Neural progenitor cell (in vitro differentiated cells): Measurements from ENCODE around the gene BTBD9. TPM values are rescaled to one million over a fixed set of nuclear protein-coding genes. Genes with fewer than 3 reads are reported as not detected.

ENCODE experiments used
- DNase-seq: peaks from one replicate; pipeline ENCODE4 v3.0.0-alpha.2; 2016; ENCODE audit warnings: low spot score
- H2AFZ ChIP-seq: fragments of 200-600 bp; sonication (generic); replicated peaks from 2 replicates; pipeline ENCODE4 v1.6.1; 2016; ENCODE audit warnings: antibody characterized with exemption
- H3F3A ChIP-seq: fragments of 200-600 bp; sonication (generic); 2 replicates; pipeline ENCODE4 v1.6.1; 2016; ENCODE audit warnings: antibody characterized with exemption, low read depth
- H3K27ac ChIP-seq: fragments of 200-600 bp; sonication (generic); 2 replicates; pipeline ENCODE4 v1.5.1; 2016; ENCODE audit warnings: mild to moderate bottlenecking
- H3K27me3 ChIP-seq: fragments of 200-600 bp; sonication (generic); 2 replicates; pipeline ENCODE4 v1.6.1; 2016; ENCODE audit warnings: mild to moderate bottlenecking, moderate library complexity
- H3K36me3 ChIP-seq: fragments of 200-600 bp; sonication (generic); 2 replicates; pipeline ENCODE4 v1.5.1; 2016
- H3K4me1 ChIP-seq: fragments of 200-600 bp; sonication (generic); 2 replicates; pipeline ENCODE4 v1.6.1; 2016; ENCODE audit warnings: mixed run types
- H3K4me2 ChIP-seq: fragments of 200-600 bp; sonication (generic); 2 replicates; pipeline ENCODE4 v1.6.1; 2016
- H3K4me3 ChIP-seq: fragments of 200-600 bp; sonication (generic); 2 replicates; pipeline ENCODE4 v1.5.1; 2016
- H3K79me2 ChIP-seq: fragments of 200-600 bp; sonication (generic); 2 replicates; pipeline ENCODE4 v1.6.1; 2016; ENCODE audit warnings: low read depth
- H3K9ac ChIP-seq: fragments of 200-600 bp; sonication (generic); 2 replicates; pipeline ENCODE4 v1.6.1; 2016
- H3K9me3 ChIP-seq: fragments of 200-600 bp; sonication (generic); 2 replicates; pipeline ENCODE4 v1.5.1; 2016; ENCODE audit warnings: low read depth
- H4K20me1 ChIP-seq: fragments of 200-600 bp; sonication (generic); 2 replicates; pipeline ENCODE4 v1.6.1; 2016; ENCODE audit warnings: low read depth
- H3K27ac Mint-ChIP-seq: 3 replicates; pipeline ENCODE4 v1.8.0; 2021; ENCODE audit warnings: mixed read lengths
- H3K27me3 Mint-ChIP-seq: 2 replicates; pipeline ENCODE4 v1.8.0; 2022; ENCODE audit warnings: low read depth, mild to moderate bottlenecking, inconsistent platforms, moderate library complexity, mixed read lengths; ENCODE audit not compliant: insufficient read depth
- H3K36me3 Mint-ChIP-seq: 3 replicates; pipeline ENCODE4 v1.8.0; 2021; ENCODE audit warnings: mixed read lengths
- H3K4me1 Mint-ChIP-seq: 3 replicates; pipeline ENCODE4 v1.8.0; 2021; ENCODE audit warnings: mixed read lengths
- H3K4me3 Mint-ChIP-seq: 3 replicates; pipeline ENCODE4 v1.8.0; 2021; ENCODE audit warnings: mild to moderate bottlenecking, moderate library complexity, mixed read lengths
- H3K9me3 Mint-ChIP-seq: 3 replicates; pipeline ENCODE4 v1.8.0; 2020; ENCODE audit warnings: mixed read lengths
- CTCF ChIP-seq: fragments of 200-600 bp; sonication (generic); IDR thresholded peaks from 2 replicates; pipeline ENCODE4 v1.5.1; 2017; ENCODE audit warnings: antibody characterized with exemption, mild to moderate bottlenecking
- EZH2 ChIP-seq: fragments of 200-600 bp; sonication (generic); IDR thresholded peaks from 2 replicates; pipeline ENCODE4 v1.6.1; 2017; ENCODE audit warnings: antibody characterized with exemption, mild to moderate bottlenecking, moderate library complexity
- EZH2phosphoT487 ChIP-seq: fragments of 200-600 bp; sonication (generic); IDR thresholded peaks from 2 replicates; pipeline ENCODE4 v1.6.1; 2017; ENCODE audit warnings: antibody characterized with exemption
- total RNA-seq: library from RNA; depleted of rRNA; stranded (reverse); fragments of >200 nt; gene quantifications from 2 replicates; pipeline ENCODE4 v1.2.3, GENCODE V29; 2015; ENCODE audit warnings: low replicate concordance

Gene BTBD9
- total RNA-seq, 1 donor from 2014 or later = 16.9 TPM

GRCh38 chr6:38248500-38249234 lies 391.1 kb downstream of the BTBD9 start:
- H2AFZ ChIP-seq = no peak overlapping the region
- no peaks in the 10 kb centered on the region for H4K20me1 ChIP-seq
- no peak overlapping the region for H3K9ac ChIP-seq
- no peaks in the 10 kb centered on the region for H3K27me3 Mint-ChIP-seq
- no peak overlapping the region for H3K4me3 Mint-ChIP-seq
- no peak for DNase-seq
- H3K4me3 ChIP-seq = no peak overlapping the region
- H3K27me3 ChIP-seq = no peaks in the 10 kb centered on the region
- H3F3A ChIP-seq = peaks cover 5% of the 10 kb centered on the region
- no peaks in the 10 kb centered on the region for H3K36me3 ChIP-seq
- no peaks in the 10 kb centered on the region for H3K79me2 ChIP-seq
- no peaks in the 10 kb centered on the region for H3K9me3 ChIP-seq
- H3K27ac Mint-ChIP-seq = no peak overlapping the region
- H3K4me1 ChIP-seq = no peaks in the 10 kb centered on the region
- peaks cover 6% of the 10 kb centered on the region for H3K4me1 Mint-ChIP-seq
- peaks cover 1% of the 10 kb centered on the region for H3K36me3 Mint-ChIP-seq
- H3K27ac ChIP-seq = no peak overlapping the region
- TF ChIP-seq CTCF = no peak
- no peak for TF ChIP-seq EZH2
- no peak for TF ChIP-seq EZH2phosphoT487
- H3K4me2 ChIP-seq = no peak overlapping the region
- no peaks in the 10 kb centered on the region for H3K9me3 Mint-ChIP-seq

GRCh38 chr6:38245295-38245694 lies 394.4 kb downstream of the BTBD9 start:
- no peak overlapping the region for H3K27ac Mint-ChIP-seq
- no peak overlapping the region for H2AFZ ChIP-seq
- H3K9me3 Mint-ChIP-seq = no peaks in the 10 kb centered on the region
- no peaks in the 10 kb centered on the region for H3K9me3 ChIP-seq
- H3K4me1 ChIP-seq = no peaks in the 10 kb centered on the region
- no peaks in the 10 kb centered on the region for H3K79me2 ChIP-seq
- H3K4me3 ChIP-seq = no peak overlapping the region
- no peak overlapping the region for H3K27ac ChIP-seq
- peaks cover 8% of the 10 kb centered on the region for H3K4me1 Mint-ChIP-seq
- H3K4me2 ChIP-seq = no peak overlapping the region
- H3K9ac ChIP-seq = no peak overlapping the region
- no peak overlapping the region for H3K4me3 Mint-ChIP-seq
- H3K36me3 Mint-ChIP-seq = no peaks in the 10 kb centered on the region
- no peaks in the 10 kb centered on the region for H4K20me1 ChIP-seq
- no peaks in the 10 kb centered on the region for H3K36me3 ChIP-seq
- TF ChIP-seq EZH2phosphoT487 (no peak), CTCF (no peak), EZH2 (no peak)
- no peaks in the 10 kb centered on the region for H3K27me3 Mint-ChIP-seq
- H3K27me3 ChIP-seq = no peaks in the 10 kb centered on the region
- no peak for DNase-seq
- peaks cover 5% of the 10 kb centered on the region for H3F3A ChIP-seq

GRCh38 chr6:38244869-38245268 lies 394.9 kb downstream of the BTBD9 start:
- no peak overlapping the region for H3K27ac ChIP-seq
- no peak overlapping the region for H3K27ac Mint-ChIP-seq
- no peak for DNase-seq

More at GRCh38 chr6:38244869-38245268, 394.9 kb downstream of the BTBD9 start:
- Histone ChIP-seq H3K4me1 (no peaks in the 10 kb centered on the region), H3K9me3 (no peaks in the 10 kb centered on the region), H3K4me2 (no peak overlapping the region), H3K4me3 (no peak overlapping the region), H3K79me2 (no peaks in the 10 kb centered on the region), H3F3A (peaks cover 2% of the 10 kb centered on the region), H3K36me3 (no peaks in the 10 kb centered on the region), H3K9ac (no peak overlapping the region), H2AFZ (no peak overlapping the region), H3K27me3 (no peaks in the 10 kb centered on the region), H4K20me1 (no peaks in the 10 kb centered on the region)
- Mint-ChIP-seq H3K4me3 (no peak overlapping the region), H3K27me3 (no peaks in the 10 kb centered on the region), H3K4me1 (peaks cover 9% of the 10 kb centered on the region), H3K9me3 (no peaks in the 10 kb centered on the region), H3K36me3 (no peaks in the 10 kb centered on the region)
- TF ChIP-seq CTCF (no peak), EZH2 (no peak), EZH2phosphoT487 (no peak)
